ENCODE measurements around the gene TNNI2.
A peak's percentile ranks its signal among the peaks of the same experiment; 100 is the strongest.
"Not testable (repeated sequence)": the region's sequence is repeated elsewhere in the genome, so short reads cannot be mapped to it uniquely, and the experiment has no call there.

TNNI2 gene

DNA sequence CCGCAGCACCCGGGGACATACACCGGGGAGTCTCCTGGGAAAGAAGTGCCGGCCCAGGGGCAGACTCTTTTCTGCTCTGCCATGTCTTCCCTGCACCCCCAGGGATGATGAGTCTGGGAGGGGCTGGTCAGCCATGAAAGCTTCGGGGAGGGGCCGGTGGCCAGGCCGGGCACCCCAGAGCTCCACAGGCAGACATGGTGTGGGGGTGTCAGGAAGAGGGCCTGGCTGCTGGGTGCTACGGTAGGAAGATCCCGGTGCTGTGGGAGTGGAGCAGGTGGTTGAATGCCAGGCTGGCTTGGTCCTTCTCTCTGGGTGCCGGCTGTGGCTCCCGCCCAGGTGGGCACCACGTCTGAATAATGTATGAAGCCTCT is 31.5 kb downstream of the TNNI2 start:
- peaks cover 42% of the 10 kb centered on the region for H3K4me1 Mint-ChIP-seq
- H3K36me3 Mint-ChIP-seq = peaks cover 15% of the 10 kb centered on the region
- H3K27ac Mint-ChIP-seq = peak overlapping the region; percentile 77
- no peaks in the 10 kb centered on the region for H3K9me3 Mint-ChIP-seq
- CTCF ChIA-PET = interaction anchor here (0.9 to 2.4 kb wide), 2 partner anchors 12 to 38 kb away, joined by 6 to 9 read pairs; no protein-coding TSS in a partner anchor
- H3K4me3 Mint-ChIP-seq = peak overlapping the region; percentile 18
- no peaks in the 10 kb centered on the region for H3K27me3 Mint-ChIP-seq
- DNase-seq = no peak

DNA sequence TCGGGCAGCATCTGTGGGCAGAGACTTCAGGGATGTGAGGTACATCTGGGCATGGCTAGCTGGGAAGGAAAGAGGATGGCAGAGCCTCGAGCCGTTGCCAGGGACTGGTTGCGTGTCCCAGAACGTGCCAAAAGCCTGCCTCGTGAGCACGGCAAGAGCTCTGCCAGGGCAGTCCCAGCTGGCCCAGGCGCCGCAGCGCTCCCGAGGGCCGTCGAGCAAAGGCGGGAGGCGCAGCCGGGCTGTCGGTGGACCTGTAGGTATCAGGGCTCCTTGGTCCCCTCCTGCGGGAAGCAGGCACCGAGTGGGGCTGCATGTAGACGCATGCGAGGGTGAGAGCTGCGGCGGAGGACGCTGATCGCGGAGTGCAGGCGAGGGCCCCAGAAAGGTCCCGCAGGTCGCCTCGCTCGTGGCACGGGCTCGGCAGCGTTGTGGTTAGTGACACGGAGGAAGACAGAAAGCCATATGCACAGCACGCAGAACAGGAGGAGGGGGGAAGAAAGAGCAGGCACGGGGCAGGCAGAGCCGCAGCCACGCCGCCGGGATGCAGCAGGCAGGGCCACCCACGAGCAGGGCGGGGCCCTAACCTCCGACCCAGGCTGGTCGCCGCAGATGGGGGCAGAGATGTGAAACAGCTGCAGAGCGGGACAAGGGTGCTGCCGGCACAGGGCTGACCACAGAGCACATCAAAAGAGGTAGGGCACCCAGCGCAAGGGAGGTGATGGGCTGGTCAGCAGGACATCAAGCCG is 32.1 kb downstream of the TNNI2 start:
- Mint-ChIP-seq H3K27me3 (no peaks in the 10 kb centered on the region), H3K36me3 (peaks cover 12% of the 10 kb centered on the region), H3K4me3 (peak overlapping the region; percentile 18), H3K27ac (peak overlapping the region; percentile 77), H3K9me3 (no peaks in the 10 kb centered on the region), H3K4me1 (peaks cover 43% of the 10 kb centered on the region)
- peak; percentile 62 for DNase-seq
- CTCF ChIA-PET = interaction anchor here (2.4 kb wide), 1 partner anchor 12 kb away, joined by 9 read pairs; no protein-coding TSS in a partner anchor

DNA sequence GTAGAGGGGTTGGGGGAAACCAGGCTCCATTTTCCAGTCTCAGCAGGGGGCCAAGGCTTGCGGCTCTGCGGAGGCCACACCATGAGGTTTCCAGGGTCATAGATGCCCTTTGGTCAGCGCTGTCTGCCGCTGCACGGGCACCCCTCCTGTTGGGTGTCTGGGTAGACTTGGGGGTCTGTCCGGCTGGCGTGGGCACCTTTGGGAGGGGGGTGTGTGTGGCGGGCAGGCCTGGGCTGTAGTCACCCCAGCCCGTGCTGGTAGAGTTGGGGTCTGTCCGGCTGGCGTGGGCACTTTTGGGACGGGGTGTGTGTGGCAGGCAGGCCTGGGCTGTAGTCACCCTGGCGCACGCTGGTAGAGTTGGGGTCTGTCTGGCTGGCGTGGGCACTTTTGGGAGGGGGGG is 32.8 kb downstream of the TNNI2 start:
- H3K36me3 Mint-ChIP-seq = peaks cover 12% of the 10 kb centered on the region
- H3K4me3 Mint-ChIP-seq = no peak overlapping the region
- CTCF ChIA-PET = interaction anchor here (2.4 kb wide), 1 partner anchor 11 kb away, joined by 9 read pairs; no protein-coding TSS in a partner anchor
- H3K9me3 Mint-ChIP-seq = no peaks in the 10 kb centered on the region
- H3K27ac Mint-ChIP-seq = no peak overlapping the region
- no peak for DNase-seq
- H3K27me3 Mint-ChIP-seq = no peaks in the 10 kb centered on the region
- H3K4me1 Mint-ChIP-seq = peaks cover 43% of the 10 kb centered on the region

DNA sequence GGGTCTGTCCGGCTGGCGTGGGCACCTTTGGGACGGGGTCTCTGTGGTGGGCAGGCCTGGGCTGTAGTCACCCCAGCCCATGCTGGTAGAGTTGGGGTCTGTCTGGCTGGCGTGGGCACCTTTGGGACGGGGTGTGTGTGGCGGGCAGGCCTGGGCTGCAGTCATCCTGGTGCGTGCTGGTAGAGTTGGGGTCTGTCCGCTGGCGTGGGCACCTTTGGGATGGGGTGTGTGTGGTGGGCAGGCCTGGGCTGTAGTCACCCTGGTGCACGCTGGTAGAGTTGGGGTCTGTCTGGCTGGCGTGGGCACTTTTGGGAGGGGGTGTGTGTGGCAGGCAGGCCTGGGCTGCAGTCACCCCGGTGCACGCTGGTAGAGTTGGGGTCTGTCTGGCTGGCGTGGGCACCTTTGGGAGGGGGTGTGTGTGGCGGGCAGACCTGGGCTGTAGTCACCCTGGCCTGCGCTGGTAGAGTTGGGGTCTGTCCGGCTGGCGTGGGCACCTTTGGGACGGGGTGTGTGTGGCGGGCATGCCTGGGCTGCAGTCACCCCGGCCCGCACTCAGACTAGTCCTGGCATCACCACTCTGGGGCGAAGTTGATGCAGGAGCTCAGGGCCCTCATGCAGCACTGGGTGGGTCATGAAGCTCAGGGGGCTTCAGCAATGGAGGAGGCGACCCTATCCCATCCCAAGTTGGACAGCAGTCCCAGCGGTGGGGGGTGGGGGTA is 33.6 kb downstream of the TNNI2 start:
- Mint-ChIP-seq H3K4me1 (peaks cover 43% of the 10 kb centered on the region), H3K4me3 (no peak overlapping the region), H3K9me3 (no peaks in the 10 kb centered on the region), H3K27me3 (no peaks in the 10 kb centered on the region), H3K36me3 (peaks cover 12% of the 10 kb centered on the region), H3K27ac (no peak overlapping the region)
- CTCF ChIA-PET = interaction anchor here (1.0 kb wide), 1 partner anchor 180 kb away, joined by 3 read pairs; no protein-coding TSS in a partner anchor
- DNase-seq = no peak

DNA sequence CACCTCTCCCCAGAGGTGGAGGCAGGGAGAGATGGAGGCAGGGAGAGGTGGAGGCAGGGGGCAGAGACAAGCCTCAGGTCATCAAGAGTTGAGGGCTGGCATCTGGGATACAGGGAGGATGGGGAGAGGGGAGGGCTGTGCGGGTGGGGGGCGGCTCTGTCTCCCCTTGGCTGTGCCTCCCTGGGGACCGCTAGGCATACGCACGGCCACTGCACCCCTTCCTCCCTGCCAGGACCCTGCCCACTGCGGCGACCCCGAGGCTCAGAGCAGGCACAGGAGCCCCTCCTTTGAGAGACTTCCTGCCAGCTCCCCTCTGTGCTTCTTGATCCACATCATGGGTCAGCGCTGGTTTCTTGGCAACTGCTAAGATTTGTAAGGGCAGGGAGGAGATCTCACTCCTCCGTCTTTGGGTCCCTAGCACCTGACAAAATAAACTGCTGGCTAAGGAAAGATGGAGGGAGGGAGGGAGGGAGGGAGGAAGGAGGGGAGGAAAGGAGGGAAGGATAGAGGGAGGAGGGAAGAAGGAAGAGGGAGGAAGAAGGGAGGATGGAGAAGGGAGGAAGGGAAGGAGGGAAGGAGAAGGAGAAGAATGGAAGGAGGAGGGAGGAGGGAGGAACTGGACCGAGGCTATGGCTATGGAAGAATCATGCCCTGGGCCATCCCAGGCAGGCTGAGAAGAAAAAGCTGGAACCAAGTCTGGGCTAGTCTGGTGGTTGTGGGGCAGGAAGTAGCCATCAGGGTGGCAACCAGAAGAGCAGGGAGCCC is 34.4 kb downstream of the TNNI2 start:
- no peak for DNase-seq
- H3K36me3 Mint-ChIP-seq = peaks cover 12% of the 10 kb centered on the region
- H3K9me3 Mint-ChIP-seq = no peaks in the 10 kb centered on the region
- peaks cover 45% of the 10 kb centered on the region for H3K4me1 Mint-ChIP-seq
- peak overlapping the region; percentile 60 for H3K27ac Mint-ChIP-seq
- CTCF ChIA-PET = interaction anchor here (1.0 kb wide), 1 partner anchor 180 kb away, joined by 3 read pairs; no protein-coding TSS in a partner anchor
- no peaks in the 10 kb centered on the region for H3K27me3 Mint-ChIP-seq
- H3K4me3 Mint-ChIP-seq = no peak overlapping the region

DNA sequence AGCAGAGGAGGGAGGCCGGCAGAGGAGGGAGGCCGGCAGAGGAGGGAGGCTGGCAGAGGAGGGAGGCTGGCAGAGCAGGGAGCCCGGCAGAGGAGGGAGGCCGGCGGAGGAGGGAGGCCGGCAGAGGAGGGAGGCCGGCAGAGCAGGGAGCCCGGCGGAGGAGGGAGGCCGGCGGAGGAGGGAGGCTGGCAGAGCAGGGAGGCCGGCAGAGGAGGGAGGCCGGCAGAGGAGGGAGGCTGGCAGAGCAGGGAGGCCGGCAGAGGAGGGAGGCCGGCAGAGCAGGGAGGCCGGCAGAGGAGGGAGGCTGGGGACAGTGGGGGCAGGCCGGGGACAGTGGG is 35.0 kb downstream of the TNNI2 start:
- CTCF ChIA-PET, H3K27me3 Mint-ChIP-seq: not testable (repeated sequence)
- H3K27ac Mint-ChIP-seq = peak overlapping the region; percentile 60

DNA sequence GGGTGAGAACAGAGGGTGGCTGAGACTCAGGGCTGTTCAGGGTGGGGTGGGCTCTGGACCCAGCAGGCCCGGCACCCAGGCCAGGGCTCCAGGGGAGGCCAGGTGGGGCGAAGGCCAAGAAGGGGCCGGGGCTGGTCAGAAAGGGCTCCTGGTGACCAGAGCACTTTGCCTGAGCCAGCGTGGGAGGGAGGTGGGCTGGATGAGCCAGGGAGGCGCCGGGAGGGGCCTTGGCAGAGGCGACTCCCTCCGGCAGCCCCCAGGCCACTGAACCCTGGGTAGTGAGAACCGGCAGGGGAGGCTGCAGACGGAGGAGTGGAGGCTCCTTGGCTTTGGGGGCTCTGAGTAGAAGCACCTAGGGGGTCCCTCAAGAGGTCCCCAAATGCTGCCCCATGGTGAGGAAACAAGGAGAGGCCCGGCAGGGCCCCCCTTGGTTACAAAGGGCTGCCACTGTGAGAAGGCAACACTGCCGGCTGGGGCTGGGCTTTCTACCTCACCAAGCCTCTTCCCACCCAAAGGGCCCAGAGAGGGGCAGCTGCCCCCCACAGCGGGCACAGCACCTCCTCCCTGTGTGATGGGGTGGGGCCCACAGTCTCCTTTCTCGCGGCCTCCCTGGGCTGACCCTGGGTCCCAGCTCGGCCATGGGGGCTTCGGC is 35.8 kb downstream of the TNNI2 start:
- peaks cover 37% of the 10 kb centered on the region for H3K4me1 Mint-ChIP-seq
- H3K4me3 Mint-ChIP-seq, DNase-seq, H3K9me3 Mint-ChIP-seq, H3K27ac Mint-ChIP-seq, H3K27me3 Mint-ChIP-seq: not testable (repeated sequence)
- peaks cover 12% of the 10 kb centered on the region for H3K36me3 Mint-ChIP-seq
- CTCF ChIA-PET = interaction anchor here (1.2 to 2.2 kb wide), 2 partner anchors 14 to 25 kb away, joined by 3 to 5 read pairs; no protein-coding TSS in a partner anchor

More for the DNA sequence above, 35.0 kb downstream of the TNNI2 start:
- not testable (repeated sequence) for H3K9me3 Mint-ChIP-seq, H3K4me3 Mint-ChIP-seq, DNase-seq
- Mint-ChIP-seq H3K4me1 (peaks cover 44% of the 10 kb centered on the region), H3K36me3 (peaks cover 12% of the 10 kb centered on the region)

DNA sequence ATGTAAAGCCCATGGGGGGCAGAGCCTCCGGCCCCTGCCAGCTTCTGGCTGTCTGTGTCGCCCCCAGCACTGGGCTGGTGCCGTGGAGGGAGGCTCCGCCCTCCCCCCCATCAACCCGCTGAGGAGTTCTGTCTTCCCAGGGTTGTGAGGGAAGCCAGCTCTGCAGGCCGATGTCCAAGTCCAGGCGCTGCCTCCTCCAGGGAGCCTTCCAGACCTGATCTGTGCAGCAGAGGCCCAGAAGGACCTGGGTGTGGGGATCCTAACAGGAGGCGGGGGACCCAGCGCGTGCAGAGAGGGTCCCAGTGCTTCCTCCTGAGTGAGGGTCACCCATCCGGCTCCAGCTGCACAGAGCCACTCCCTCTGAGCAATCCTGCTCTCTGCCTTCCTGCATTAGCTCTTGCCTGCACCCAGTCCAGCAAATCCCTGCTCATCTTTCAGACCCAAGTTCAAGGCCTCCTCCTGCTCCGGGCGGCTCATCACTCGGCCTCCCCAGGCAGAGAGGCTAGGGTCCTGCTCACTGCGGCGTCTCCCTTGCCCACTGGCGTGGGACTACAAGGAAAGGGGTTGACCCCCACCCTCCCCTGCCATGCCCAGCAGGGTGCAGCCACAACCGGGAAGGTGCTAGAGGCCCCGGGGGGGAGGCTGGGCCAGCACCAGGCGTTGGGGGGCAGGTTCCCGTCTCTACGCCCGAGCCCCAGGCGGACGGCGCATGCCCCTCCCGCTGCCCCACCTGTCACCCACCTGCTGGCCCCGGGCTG is 36.5 kb downstream of the TNNI2 start:
- no peaks in the 10 kb centered on the region for H3K9me3 Mint-ChIP-seq
- no peaks in the 10 kb centered on the region for H3K27me3 Mint-ChIP-seq
- no peak for DNase-seq
- H3K4me1 Mint-ChIP-seq = peaks cover 30% of the 10 kb centered on the region
- no peak overlapping the region for H3K27ac Mint-ChIP-seq
- H3K36me3 Mint-ChIP-seq = peaks cover 9% of the 10 kb centered on the region
- CTCF ChIA-PET = interaction anchor here (1.2 to 2.2 kb wide), 2 partner anchors 13 to 26 kb away, joined by 3 to 5 read pairs; no protein-coding TSS in a partner anchor
- no peak overlapping the region for H3K4me3 Mint-ChIP-seq

DNA sequence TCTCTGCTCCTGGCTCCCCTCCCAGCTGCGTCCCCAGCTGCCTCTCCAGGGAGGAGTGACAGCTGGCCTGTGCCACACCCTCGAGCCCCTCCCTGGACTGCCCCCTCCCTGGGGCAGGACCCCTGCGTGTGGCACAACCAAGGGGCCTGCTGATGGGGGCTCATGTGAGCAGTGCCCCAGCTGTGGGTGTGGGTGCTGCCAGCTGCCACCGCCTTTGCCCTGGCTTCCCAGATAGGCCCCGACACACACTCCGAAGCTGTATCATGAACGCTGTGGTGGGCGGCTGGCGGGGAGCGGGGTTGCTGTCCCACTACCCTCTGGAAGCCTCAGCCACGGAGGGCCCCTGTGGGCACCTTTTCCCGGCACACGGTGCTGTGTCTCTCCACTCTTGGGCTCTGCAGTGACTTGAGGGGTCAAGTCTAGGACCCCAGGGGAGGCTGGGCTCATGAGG is 37.1 kb downstream of the TNNI2 start:
- H3K9me3 Mint-ChIP-seq, H3K27ac Mint-ChIP-seq, H3K27me3 Mint-ChIP-seq, H3K36me3 Mint-ChIP-seq, H3K4me3 Mint-ChIP-seq: not testable (repeated sequence)
- peaks cover 29% of the 10 kb centered on the region for H3K4me1 Mint-ChIP-seq
- peak; percentile 8 for DNase-seq
- CTCF ChIA-PET = interaction anchor here (1.2 to 2.2 kb wide), 2 partner anchors 12 to 27 kb away, joined by 3 to 5 read pairs; no protein-coding TSS in a partner anchor

DNA sequence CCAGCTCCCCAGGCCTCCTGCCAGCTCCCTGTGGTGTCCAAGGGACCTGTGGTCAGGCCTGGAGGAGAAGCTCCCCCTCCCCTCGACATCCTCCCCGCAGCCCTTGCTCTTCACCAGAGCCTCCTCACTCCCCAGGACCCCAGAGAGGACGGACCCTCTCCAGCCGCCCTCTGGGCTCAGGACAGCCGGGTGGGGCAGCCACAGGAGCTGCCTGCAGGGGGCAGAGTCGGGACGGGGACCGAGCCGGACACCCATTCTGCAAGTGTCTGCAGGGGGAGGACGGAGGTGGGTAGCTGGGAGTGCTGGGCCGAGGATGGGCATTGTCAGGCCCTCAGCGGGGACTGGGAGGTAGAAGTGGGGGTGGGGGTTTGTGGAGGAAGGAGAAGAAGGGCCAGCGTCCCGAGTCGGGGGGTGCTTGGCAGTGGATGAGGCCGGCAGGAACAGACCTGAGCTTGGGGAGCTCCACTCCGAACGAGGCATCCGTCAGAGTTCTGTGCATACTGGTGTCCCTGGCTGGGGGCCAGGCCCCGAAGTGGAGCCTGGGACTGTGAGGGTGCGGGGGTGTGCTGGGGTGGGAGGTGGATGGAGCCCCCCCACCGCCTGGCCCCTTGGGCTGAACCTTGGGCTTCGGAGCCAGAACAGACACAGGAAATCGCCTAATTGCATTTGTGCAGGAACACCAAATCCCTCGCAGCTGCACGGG is 37.7 kb downstream of the TNNI2 start:
- H3K4me1 Mint-ChIP-seq = peaks cover 25% of the 10 kb centered on the region
- no peaks in the 10 kb centered on the region for H3K9me3 Mint-ChIP-seq
- H3K4me3 Mint-ChIP-seq = no peak overlapping the region
- CTCF ChIA-PET = interaction anchor here (0.5 to 2.2 kb wide), 3 partner anchors 12 to 69 kb away, joined by 3 to 5 read pairs (median 5); no protein-coding TSS in a partner anchor
- peak; percentile 26 for DNase-seq
- H3K36me3 Mint-ChIP-seq = no peaks in the 10 kb centered on the region
- no peak overlapping the region for H3K27ac Mint-ChIP-seq
- H3K27me3 Mint-ChIP-seq = no peaks in the 10 kb centered on the region

DNA sequence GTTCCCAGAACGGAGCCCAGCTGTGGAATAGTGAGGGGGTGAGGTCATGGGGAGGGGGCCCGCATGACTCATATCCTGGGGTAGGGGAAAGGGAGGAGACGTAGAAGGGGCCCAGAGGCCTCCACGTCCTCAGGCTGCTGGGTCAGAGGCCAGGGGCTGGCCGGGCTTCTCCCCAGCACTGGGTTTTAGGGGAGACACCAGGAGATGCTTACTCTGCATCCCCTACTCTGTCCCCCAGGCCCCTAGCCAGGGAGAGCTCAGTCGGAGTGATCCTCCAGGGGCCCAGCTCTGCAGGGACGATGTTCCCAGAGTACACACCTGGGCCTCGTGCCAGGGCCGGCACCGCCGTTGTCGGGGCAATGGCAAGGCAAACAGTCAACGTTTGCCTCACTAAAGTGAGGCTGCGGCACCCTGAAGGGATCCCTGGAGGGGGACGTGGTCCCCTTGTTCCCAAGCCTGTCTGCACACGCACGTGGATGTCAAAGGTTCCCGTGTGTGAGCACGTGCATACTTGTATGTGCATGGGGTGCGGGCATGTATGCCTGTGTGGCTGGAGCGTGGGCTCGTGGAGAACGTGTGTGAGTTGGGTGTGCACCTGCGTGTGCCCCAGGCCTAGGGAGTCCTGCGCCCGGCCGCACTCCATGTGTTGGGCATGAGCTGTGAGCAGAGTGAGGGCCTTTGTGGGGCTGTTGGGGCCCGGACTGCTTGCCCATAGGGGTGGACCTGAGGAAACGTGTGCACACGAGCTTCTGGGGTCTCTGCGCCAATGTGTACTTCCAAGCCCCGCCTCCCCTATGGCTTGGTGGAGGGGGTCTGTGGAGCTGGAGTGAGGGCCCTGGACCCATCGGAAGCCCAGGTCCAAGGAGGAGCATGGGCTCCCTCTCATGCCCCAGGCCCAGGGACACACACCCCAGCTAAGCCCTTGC is 38.7 kb downstream of the TNNI2 start:
- CTCF ChIA-PET = interaction anchor here (1.0 kb wide), 1 partner anchor 45 kb away, joined by 3 read pairs; no protein-coding TSS in a partner anchor
- DNase-seq = peak; percentile 13
- Mint-ChIP-seq H3K4me1 (peaks cover 18% of the 10 kb centered on the region), H3K9me3 (no peaks in the 10 kb centered on the region), H3K4me3 (no peak overlapping the region), H3K36me3 (no peaks in the 10 kb centered on the region), H3K27ac (no peak overlapping the region), H3K27me3 (no peaks in the 10 kb centered on the region)

Data from activated naive CD4-positive, alpha-beta T cell treated with anti-CD3 and anti-CD28 coated beads, Interleukin-2, amount 10 ng/mL, durations not matched to agents 7 days and 5 days (primary cell).